ENCODE measurements around the gene RAB44. TPM values are rescaled to one million over a fixed set of nuclear protein-coding genes. Genes with fewer than 3 reads are reported as not detected.
A peak's percentile ranks its signal among the peaks of the same experiment; 100 is the strongest.

RAB44 gene
- total RNA-seq, 2 donors from 2014 or later, result 0.33 to 0.42 TPM

- DNase-seq (ENCODE audit: low spot score), result no peak
- intact Hi-C loops (cut with DNase I), result no loop called here
These were observed 32.4 kb upstream of the RAB44 start for GRCh38 chr6:36665180-36665579.

DNA sequence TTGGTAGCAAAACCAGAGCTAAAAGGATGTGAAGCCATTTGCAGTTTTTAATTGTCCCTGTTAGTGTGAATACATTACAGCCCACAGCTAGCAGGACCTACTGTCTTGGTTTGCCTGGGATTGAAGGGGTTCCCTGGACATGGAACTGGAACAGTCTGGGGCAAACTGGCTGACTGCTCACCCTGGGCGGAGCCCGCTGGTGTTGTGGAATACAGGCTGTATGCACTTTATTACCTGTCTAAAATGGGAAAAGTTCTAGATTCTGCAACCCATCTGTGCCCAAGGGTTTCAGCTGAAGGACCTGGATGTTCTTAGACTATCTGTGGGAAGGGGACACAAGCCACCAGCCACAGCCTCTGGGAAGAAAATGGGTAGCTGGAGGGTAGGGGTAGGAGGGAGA, 31.3 kb upstream of the RAB44 start:
- no peak for DNase-seq (ENCODE audit: low spot score)
- intact Hi-C loops (cut with DNase I), result no loop called here

GRCh38 chr6:36666826-36667591, 30.6 kb upstream of the RAB44 start:
- intact Hi-C loops (cut with DNase I), result no loop called here
- DNase-seq (ENCODE audit: low spot score), result peak; percentile 95

DNA sequence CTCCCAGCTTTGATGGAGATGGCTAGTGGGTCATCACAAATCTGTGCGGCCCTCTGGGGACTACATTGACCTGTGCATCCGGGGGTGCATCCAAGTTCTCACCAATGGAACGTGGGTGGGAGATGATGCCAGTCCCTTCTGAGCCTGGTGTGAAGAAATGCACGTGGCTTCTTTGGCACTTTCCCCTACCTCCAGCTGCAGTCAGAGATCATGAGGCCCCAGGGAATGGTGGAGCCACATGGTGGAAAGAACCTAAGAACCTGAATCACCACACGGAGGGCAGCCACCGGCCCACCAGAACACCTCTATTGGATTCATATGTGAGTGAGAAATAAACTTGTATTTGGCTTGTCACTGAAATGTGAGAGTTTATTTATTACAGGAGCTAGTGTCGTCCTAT, 29.0 kb upstream of the RAB44 start:
- no peak for DNase-seq (ENCODE audit: low spot score)
- intact Hi-C loops (cut with DNase I), result no loop called here

DNA sequence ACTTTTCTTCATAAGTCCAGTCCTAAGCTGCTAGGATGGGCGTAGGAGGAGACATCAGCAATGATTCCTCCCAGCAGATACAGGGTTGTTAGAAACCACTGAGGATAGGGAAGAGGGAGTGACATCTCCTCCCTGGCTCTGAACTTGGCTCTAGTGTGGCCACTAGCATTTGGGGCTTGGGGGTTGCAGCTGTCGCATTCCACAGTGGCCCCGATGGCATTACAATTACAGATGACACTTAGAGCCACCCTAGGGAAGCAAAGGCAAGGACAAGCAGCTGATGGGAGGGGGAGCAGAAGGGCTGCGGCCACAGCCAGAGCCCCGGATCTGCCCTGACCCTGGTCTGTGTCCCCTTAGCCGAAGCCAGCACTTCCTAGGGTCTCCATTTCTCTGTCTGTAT, 28.6 kb upstream of the RAB44 start:
- intact Hi-C loops (cut with DNase I), result no loop called here
- DNase-seq (ENCODE audit: low spot score), result no peak

GRCh38 chr6:36670271-36670670, 27.4 kb upstream of the RAB44 start:
- no peak for DNase-seq (ENCODE audit: low spot score)
- intact Hi-C loops (cut with DNase I), result no loop called here

- intact Hi-C loops (cut with DNase I), result no loop called here
These were observed 25.8 kb upstream of the RAB44 start for GRCh38 chr6:36671687-36672375.

GRCh38 chr6:36673882-36674281, 23.7 kb upstream of the RAB44 start:
- intact Hi-C loops (cut with DNase I), result no loop called here

More at GRCh38 chr6:36671687-36672375, 25.8 kb upstream of the RAB44 start:
- DNase-seq (ENCODE audit: low spot score), result no peak

DNA sequence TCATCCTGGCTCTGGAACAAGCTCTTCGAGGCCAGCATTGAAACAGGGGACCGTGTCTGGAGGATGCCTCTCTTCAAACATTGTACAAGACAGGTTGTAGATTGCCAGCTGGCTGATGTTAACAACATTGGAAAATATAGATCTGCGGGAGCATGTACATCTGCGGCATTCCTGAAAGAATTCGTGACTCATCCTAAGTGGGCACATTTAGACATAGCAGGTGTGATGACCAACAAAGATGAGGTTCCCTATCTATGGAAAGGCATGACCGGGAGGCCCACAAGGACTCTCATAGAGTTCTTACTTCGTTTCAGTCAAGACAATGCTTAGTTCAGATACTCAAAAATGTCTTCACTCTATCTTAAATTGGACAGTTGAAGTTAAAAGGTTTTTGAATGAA, 22.7 kb upstream of the RAB44 start:
- DNase-seq (ENCODE audit: low spot score), result no peak
- intact Hi-C loops (cut with DNase I), result no loop called here

More at GRCh38 chr6:36673882-36674281, 23.7 kb upstream of the RAB44 start:
- DNase-seq (ENCODE audit: low spot score), result no peak

GRCh38 chr6:36676141-36677058, 21.2 kb upstream of the RAB44 start:
- no peak for DNase-seq (ENCODE audit: low spot score)
- intact Hi-C loops (cut with DNase I), result no loop called here

DNA sequence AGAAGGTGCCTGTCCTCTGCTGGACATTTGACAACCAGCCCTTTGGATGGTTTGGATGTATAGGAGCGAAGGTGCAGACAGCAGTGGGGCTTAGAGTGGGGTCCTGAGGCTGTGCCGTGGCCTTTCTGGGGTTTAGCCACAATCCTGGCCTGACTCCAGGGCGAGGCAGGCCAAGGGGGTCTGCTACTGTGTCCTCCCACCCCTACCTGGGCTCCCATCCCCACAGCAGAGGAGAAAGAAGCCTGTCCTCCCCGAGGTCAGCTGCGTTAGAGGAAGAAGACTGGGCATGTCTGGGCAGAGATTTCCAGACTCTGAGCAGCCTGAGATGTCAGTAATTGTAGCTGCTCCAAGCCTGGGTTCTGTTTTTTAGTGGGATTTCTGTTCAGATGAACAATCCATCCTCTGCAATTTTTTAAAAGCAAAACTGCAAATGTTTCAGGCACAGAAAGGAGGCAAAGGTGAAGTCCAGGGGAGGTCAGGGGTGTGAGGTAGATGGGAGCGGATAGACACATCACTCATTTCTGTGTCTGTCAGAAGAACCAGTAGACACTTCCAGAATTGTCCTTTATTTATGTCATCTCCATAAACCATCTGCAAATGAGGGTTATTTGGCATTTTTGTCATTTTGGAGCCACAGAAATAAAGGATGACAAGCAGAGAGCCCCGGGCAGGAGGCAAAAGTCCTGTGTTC, 20.4 kb upstream of the RAB44 start:
- intact Hi-C loops (cut with DNase I), result no loop called here
- DNase-seq (ENCODE audit: low spot score), result no peak

DNA sequence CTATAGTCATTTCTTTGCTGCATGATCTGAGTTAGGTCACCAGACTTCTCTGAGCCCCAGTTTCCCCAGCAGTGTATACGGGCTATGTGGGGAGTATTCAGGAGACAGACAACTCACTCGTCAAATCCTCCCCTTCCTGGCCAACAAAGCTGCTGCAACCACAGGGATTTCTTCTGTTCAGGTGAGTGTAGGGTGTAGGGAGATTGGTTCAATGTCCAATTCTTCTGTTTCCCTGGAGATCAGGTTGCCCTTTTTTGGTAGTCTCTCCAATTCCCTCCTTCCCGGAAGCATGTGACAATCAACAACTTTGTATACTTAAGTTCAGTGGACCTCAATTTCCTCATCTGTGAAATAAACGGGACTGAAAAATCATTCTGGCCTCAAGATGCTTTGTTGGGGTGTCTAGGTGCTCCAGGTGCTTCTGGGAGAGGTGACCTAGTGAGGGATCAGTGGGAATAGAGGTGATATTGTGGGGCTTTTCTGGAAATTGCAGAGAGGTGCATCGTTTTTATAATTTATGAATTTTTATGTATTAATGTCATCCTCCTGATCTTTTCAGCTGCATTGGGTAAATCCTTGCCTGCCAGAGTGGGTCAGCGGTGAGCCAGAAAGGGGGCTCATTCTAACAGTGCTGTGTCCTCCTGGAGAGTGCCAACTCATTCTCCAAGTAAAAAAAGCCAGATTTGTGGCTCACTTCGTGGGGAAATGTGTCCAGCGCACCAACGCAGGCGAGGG, 19.7 kb upstream of the RAB44 start:
- no peak for DNase-seq (ENCODE audit: low spot score)
- intact Hi-C loops (cut with DNase I), result loop anchor here in 1 of 2 donors (2.0 kb wide), 1 partner anchor 51 kb away; no protein-coding TSS in a partner anchor

GRCh38 chr6:36678488-36679042, 19.1 kb upstream of the RAB44 start, which contains the start of gene CDKN1A:
Gene CDKN1A, plus strand, starts transcription at chr6:36678714. Its CDS starts 5,388 bp downstream, at chr6:36684102.
- DNase-seq (ENCODE audit: low spot score), result peak; percentile 97
- intact Hi-C loops (cut with DNase I), result loop anchor here in 1 of 2 donors (2.0 kb wide), 1 partner anchor 52 kb away; no protein-coding TSS in a partner anchor

DNA sequence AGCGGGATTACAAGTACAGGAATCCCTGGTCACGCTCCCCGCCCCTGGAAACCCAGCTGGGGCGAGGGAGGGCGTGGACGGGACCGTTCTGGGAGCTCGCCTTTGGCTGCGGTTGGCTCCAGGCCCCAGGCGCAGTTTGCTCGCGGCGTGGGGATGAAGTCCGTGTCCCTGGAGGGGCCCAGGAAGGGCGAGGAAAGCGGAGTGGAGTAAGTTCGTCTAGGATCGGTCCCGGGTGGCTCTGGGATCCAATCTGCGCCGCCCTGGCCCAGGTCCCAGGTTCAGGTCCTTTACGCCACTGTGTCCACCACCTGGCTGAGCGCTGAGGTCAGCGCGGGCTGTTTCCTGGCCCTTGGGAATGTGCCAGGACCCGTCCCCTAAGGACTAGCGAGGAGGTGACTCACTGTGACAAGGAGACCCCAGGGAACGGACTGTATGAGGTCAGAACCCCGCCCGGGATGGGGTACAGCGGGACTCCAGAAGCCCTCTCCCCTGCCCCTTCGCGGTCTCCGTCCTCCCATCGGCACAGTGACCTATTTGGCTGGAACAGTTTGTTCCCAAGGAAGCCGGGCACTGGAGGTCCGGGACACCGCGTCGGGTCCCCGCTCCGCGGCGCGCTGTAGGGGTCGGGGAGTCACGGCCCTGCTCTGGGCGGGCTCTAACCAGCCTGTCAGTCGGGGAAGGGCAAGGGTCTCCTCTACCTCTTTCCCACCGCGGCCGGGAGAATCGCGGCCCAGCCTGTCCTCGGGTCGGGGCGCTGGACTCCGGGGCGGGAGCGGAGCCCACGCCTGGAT, 18.4 kb upstream of the RAB44 start:
- DNase-seq (ENCODE audit: low spot score), result peak; percentile 92
- intact Hi-C loops (cut with DNase I), result loop anchor here in 1 of 2 donors (2.0 kb wide), 1 partner anchor 52 kb away; no protein-coding TSS in a partner anchor

DNA sequence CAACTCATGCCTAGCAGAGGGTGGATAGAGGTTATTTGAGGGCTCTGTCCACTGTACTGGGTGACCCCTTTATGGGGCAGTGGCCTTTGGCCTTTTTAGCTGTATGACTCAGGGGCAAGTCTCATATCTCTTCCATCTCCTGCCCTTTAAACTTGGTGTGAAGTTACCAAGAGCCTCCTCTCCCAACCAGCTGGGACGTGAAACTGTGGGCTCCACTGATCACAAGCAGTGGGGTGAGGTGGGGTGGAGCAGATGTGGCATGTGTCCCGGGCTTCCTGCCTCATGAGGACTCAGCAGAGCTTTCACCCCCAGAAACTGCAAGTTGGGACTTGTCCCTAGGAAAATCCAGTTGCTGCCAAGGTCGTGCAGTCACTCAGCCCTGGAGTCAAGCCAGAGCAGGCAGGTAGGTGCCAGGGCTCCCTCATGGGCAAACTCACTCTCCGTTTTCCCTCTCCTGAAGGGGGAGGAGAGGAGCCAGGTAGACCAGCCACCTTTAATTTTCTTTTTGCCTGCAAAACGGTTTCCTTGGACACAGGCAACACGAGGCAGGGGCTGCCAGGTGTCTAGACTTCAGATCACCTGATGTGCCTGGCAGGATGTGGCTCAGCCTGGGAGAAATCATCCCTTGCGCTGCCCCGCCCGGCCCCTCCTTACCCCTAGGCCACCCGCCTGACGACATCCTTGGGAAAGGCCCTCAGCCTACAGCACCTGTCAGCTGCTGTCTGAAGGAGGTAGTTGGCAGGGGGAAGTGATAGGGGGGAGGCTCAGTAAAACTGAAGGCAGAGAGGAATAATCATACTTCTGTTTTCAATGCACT, 15.1 kb upstream of the RAB44 start:
- intact Hi-C loops (cut with DNase I), result loop anchor here in 1 of 2 donors (5.0 kb wide), 2 partner anchors 45 to 60 kb away; no protein-coding TSS in a partner anchor
- no peak for DNase-seq (ENCODE audit: low spot score)

DNA sequence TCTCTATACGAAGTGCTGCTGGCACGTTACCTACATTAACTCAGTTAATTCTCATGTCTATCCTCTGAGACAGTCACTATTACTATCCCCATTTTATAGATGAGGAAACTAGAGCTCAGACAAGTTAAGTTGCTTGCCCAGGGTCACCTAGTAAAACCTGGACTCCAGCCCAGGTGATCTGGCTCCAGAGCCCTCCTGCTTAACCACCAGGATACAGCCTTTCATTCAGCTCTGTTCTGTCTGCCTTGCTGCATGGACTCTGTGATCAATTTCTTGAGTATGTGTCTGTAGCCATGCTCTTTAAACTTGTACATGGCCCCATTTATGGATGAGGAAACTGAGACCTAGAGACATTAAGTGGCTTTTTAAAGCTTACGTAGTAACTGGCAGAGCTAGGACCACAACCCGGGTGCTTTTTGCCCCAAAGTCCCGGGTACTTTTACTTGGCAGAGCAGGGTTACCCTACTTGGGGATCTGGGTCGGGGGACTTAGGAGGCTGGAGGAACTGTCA, 14.4 kb upstream of the RAB44 start:
- intact Hi-C loops (cut with DNase I), result loop anchor here in 1 of 2 donors (5.0 kb wide), 2 partner anchors 44 to 61 kb away; no protein-coding TSS in a partner anchor
- no peak for DNase-seq (ENCODE audit: low spot score)
